Activated naive CD8-positive, alpha-beta T cell (primary cell): ENCODE results near the gene SYNPO2L.

Source experiments
- H3K27ac Mint-ChIP-seq: one replicate; pipeline ENCODE4 v1.8.0; 2021; ENCODE audit warnings: mixed read lengths
- H3K27me3 Mint-ChIP-seq: one replicate; pipeline ENCODE4 v1.8.0; 2021; ENCODE audit warnings: mixed read lengths
- H3K36me3 Mint-ChIP-seq: one replicate; pipeline ENCODE4 v1.8.0; 2021; ENCODE audit warnings: mixed read lengths
- H3K4me1 Mint-ChIP-seq: one replicate; pipeline ENCODE4 v1.8.0; 2021; ENCODE audit warnings: low read depth, mixed read lengths
- H3K4me3 Mint-ChIP-seq: one replicate; pipeline ENCODE4 v1.8.0; 2021; ENCODE audit warnings: mild to moderate bottlenecking, mixed read lengths
- H3K9me3 Mint-ChIP-seq: one replicate; pipeline ENCODE4 v1.8.0; 2021; ENCODE audit warnings: low read depth, mixed read lengths

Gene SYNPO2L

DNA sequence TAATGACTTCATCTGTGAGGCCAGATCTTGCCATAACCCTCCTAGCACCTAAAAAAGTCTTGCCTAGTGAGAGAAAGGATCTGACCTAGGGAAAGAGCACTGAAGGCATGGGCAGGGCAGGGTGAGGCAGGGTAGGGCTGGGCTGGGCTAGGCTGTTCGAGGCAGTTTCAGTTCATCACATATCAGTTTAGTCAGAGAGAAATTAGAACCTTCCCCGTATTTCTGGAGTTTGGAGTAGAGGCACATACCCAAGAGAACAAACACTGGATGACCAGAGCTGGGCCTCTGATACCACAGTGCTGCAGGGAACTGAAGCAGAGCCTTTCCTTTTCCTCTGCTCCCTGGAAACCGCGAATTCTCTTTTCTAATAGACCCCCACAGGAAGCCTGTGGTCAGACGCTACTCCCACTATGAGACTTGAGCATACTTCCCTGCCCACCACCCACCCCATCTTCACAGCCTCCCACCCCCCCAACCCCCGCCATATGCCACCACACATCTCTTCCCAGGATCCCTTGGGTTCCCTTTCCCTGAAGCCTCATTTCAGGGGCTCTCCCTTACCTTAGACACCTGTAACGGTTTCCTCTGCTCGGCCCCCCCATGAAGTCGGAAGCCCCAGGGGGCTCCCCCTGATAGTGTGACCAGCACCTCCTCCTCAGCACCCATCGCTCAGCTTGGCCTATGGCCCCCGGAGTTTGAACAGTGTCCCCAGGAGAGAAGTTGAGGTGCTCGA is 406 bp downstream of the SYNPO2L start:
- H3K4me3 Mint-ChIP-seq = no peak overlapping the region
- H3K9me3 Mint-ChIP-seq = no peaks in the 10 kb centered on the region
- no peak overlapping the region for H3K27ac Mint-ChIP-seq
- H3K36me3 Mint-ChIP-seq = no peaks in the 10 kb centered on the region
- peaks cover 4% of the 10 kb centered on the region for H3K4me1 Mint-ChIP-seq
- no peaks in the 10 kb centered on the region for H3K27me3 Mint-ChIP-seq

- Mint-ChIP-seq H3K4me1 (peaks cover 4% of the 10 kb centered on the region), H3K4me3 (no peak overlapping the region), H3K9me3 (no peaks in the 10 kb centered on the region), H3K27me3 (no peaks in the 10 kb centered on the region), H3K36me3 (no peaks in the 10 kb centered on the region), H3K27ac (no peak overlapping the region)
Measured at GRCh38 chr10:73653701-73654100, 2.1 kb downstream of the SYNPO2L start.

GRCh38 chr10:73653195-73653594 is 2.6 kb downstream of the SYNPO2L start:
- H3K27ac Mint-ChIP-seq = no peak overlapping the region
- no peaks in the 10 kb centered on the region for H3K27me3 Mint-ChIP-seq
- H3K4me1 Mint-ChIP-seq = peaks cover 4% of the 10 kb centered on the region
- H3K36me3 Mint-ChIP-seq = no peaks in the 10 kb centered on the region
- no peak overlapping the region for H3K4me3 Mint-ChIP-seq
- H3K9me3 Mint-ChIP-seq = no peaks in the 10 kb centered on the region

DNA sequence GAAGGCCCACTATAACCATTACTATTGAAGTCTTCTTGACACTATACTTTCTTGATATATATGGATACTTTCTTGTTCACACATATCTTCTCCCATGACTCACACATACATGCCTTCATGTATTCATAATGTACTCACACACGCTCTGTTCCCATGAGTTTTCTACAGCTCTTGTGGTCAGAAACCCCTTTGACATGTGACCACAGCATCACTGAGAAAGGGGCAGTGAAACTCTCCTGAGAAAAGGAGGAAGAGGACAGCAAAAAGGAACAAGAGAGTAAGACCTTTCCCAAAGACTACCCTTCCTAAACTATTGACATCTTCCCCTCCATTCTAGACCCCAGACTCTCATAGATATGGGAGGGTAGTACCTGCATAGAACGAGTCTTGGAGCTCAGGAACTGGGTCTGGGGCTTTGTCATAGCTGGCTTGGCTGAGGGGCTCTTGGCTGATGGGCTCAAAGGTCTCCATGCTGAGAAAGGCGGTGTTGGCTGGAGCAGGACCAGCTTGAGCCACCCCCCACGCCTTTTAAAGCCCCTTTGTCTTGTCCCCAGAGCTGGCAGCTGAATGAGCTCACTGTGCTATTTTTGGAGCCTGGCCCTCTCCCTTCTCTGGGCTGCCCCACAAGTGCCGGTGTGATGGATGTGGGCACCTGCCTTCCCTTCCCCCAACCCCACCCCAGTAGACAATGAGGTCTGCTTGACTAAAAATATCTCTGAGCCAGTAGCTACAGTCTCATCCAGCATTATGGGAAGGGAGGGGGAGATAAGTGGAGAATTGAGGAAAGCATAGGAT is 5.1 kb downstream of the SYNPO2L start:
- Mint-ChIP-seq H3K4me1 (peaks cover 4% of the 10 kb centered on the region), H3K9me3 (no peaks in the 10 kb centered on the region), H3K4me3 (no peak overlapping the region), H3K27me3 (no peaks in the 10 kb centered on the region), H3K27ac (no peak overlapping the region), H3K36me3 (no peaks in the 10 kb centered on the region)

GRCh38 chr10:73649876-73650536 is 5.8 kb downstream of the SYNPO2L start:
- no peaks in the 10 kb centered on the region for H3K27me3 Mint-ChIP-seq
- H3K4me3 Mint-ChIP-seq = no peak overlapping the region
- no peaks in the 10 kb centered on the region for H3K9me3 Mint-ChIP-seq
- H3K4me1 Mint-ChIP-seq = peaks cover under 1% of the 10 kb centered on the region
- H3K27ac Mint-ChIP-seq = no peak overlapping the region
- no peaks in the 10 kb centered on the region for H3K36me3 Mint-ChIP-seq

GRCh38 chr10:73648975-73649829 is 6.6 kb downstream of the SYNPO2L start:
- H3K4me1 Mint-ChIP-seq = peaks cover 1% of the 10 kb centered on the region
- H3K9me3 Mint-ChIP-seq = no peaks in the 10 kb centered on the region
- no peak overlapping the region for H3K27ac Mint-ChIP-seq
- H3K27me3 Mint-ChIP-seq = no peaks in the 10 kb centered on the region
- no peaks in the 10 kb centered on the region for H3K36me3 Mint-ChIP-seq
- peak overlapping the region; percentile 49 for H3K4me3 Mint-ChIP-seq

DNA sequence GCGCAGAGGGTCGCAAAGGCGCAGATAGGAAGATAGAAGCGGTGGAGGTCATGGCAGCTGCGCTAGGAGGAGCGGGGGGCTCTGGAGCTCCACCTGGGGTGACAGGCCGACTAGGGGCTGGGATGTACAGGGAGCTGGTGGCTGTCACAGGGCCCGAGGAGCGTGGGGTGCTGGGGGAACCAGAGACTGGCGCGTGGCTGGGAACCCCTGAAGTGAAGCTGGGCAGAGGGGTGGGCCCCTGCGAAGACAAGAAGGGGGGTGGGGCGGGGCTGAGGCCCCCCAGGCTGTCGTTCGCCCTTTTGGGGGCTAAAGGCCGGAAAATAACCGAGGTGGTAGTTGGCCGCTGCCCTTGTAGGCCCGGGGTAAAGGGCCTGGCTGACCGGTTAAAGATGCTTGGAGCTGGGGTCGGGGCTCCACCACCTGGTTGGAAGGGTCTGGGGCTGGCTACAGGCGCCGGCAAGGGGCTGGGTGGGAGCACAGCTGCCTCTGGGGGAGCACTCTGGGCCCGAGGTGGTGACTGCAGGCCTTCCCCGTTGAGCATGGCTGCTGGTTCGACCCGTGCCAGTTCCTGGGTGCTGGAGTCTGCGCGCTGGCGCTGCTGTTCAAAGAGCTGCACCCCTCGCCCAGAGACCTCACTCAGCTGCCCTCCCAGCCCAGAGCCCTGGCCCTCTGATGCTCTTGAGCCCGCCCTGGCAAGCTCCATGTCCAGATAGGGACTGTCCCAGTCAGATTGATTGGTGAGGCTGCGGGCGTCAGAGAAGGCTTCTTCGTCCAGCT is 7.8 kb downstream of the SYNPO2L start:
- H3K4me3 Mint-ChIP-seq = peak overlapping the region; percentile 72
- peaks cover 7% of the 10 kb centered on the region for H3K4me1 Mint-ChIP-seq
- H3K27ac Mint-ChIP-seq = no peak overlapping the region
- no peaks in the 10 kb centered on the region for H3K36me3 Mint-ChIP-seq
- peaks cover 2% of the 10 kb centered on the region for H3K27me3 Mint-ChIP-seq
- no peaks in the 10 kb centered on the region for H3K9me3 Mint-ChIP-seq

GRCh38 chr10:73647211-73647874 is 8.5 kb downstream of the SYNPO2L start:
- peak overlapping the region; percentile 72 for H3K4me3 Mint-ChIP-seq
- H3K4me1 Mint-ChIP-seq = peaks cover 7% of the 10 kb centered on the region
- H3K27ac Mint-ChIP-seq = no peak overlapping the region
- H3K27me3 Mint-ChIP-seq = peaks cover 2% of the 10 kb centered on the region
- H3K36me3 Mint-ChIP-seq = no peaks in the 10 kb centered on the region
- H3K9me3 Mint-ChIP-seq = no peaks in the 10 kb centered on the region

GRCh38 chr10:73646598-73647041 is 9.2 kb downstream of the SYNPO2L start:
- peaks cover 2% of the 10 kb centered on the region for H3K27me3 Mint-ChIP-seq
- H3K9me3 Mint-ChIP-seq = no peaks in the 10 kb centered on the region
- H3K4me3 Mint-ChIP-seq = peak overlapping the region; percentile 72
- peaks cover 7% of the 10 kb centered on the region for H3K4me1 Mint-ChIP-seq
- H3K27ac Mint-ChIP-seq = no peak overlapping the region
- H3K36me3 Mint-ChIP-seq = no peaks in the 10 kb centered on the region

DNA sequence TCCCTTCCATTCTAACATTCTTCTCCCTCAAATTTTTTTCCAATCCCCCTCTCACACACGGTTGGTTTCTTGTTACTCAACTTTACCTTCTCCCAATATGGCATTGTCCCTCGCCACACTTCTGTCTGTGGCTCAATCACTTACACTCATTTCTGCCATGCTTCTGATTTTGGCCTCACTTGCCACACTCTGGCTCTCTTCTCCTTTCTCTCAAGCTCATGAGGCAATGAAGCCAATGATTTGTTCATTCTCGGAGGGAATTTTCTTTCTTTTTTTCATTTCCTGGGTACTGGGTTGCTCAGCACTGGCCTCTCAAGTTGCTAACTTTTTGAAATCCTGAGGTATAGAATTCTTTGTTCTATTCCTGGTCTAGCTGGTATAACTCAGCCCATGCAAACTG is 10.6 kb downstream of the SYNPO2L start:
- Mint-ChIP-seq H3K27ac (no peak overlapping the region), H3K9me3 (no peaks in the 10 kb centered on the region), H3K4me3 (no peak overlapping the region), H3K4me1 (peaks cover 7% of the 10 kb centered on the region), H3K36me3 (no peaks in the 10 kb centered on the region), H3K27me3 (peaks cover 2% of the 10 kb centered on the region)

GRCh38 chr10:73644767-73645166 is 11.1 kb downstream of the SYNPO2L start:
- Mint-ChIP-seq H3K27ac (no peak overlapping the region), H3K36me3 (no peaks in the 10 kb centered on the region), H3K4me1 (peaks cover 7% of the 10 kb centered on the region), H3K27me3 (peaks cover 2% of the 10 kb centered on the region), H3K4me3 (no peak overlapping the region), H3K9me3 (no peaks in the 10 kb centered on the region)

- peaks cover 2% of the 10 kb centered on the region for H3K27me3 Mint-ChIP-seq
- peak overlapping the region; percentile 38 for H3K4me3 Mint-ChIP-seq
- peaks cover 7% of the 10 kb centered on the region for H3K4me1 Mint-ChIP-seq
- H3K27ac Mint-ChIP-seq = no peak overlapping the region
- H3K36me3 Mint-ChIP-seq = no peaks in the 10 kb centered on the region
- H3K9me3 Mint-ChIP-seq = no peaks in the 10 kb centered on the region
Measured at GRCh38 chr10:73644015-73644743, 11.7 kb downstream of the SYNPO2L start.

DNA sequence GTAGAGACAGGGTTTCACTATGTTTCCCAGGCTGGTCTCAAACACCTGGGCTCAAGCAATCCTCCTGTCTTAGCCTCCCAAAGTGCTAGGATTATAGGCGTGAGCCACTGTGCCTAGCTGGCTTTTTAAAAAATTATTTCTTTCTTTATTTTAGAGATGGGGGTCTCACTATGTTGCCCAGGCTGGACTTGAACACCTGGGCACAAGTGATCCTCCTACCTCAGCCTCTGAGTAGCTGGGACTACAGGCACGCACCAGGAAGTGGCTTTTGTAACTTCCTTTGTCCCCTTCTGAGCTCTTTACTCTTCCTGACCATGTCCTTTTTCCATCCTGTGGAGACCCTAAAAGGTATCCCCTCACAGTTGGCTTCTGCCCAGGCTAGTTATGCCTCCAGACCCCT is 12.5 kb downstream of the SYNPO2L start:
- no peaks in the 10 kb centered on the region for H3K9me3 Mint-ChIP-seq
- H3K27me3 Mint-ChIP-seq = peaks cover 2% of the 10 kb centered on the region
- H3K36me3 Mint-ChIP-seq = no peaks in the 10 kb centered on the region
- no peak overlapping the region for H3K27ac Mint-ChIP-seq
- no peak overlapping the region for H3K4me3 Mint-ChIP-seq
- H3K4me1 Mint-ChIP-seq = peaks cover 7% of the 10 kb centered on the region
